ELR (cell line): ENCODE results near the gene MEOX1.

ENCODE experiments used
- DNase-seq: peaks from one replicate; pipeline ENCODE4 v3.0.0-alpha.2; 2015; ENCODE audit warnings: low read depth

MEOX1 gene

GRCh38 chr17:43591001-43591400 is 70.7 kb downstream of the MEOX1 start:
- no peak for DNase-seq
